Osteoblast (primary cell): Measurements from ENCODE around the gene NTNG1. TPM values are rescaled to one million over a fixed set of nuclear protein-coding genes. Genes with fewer than 3 reads are reported as not detected.

ENCODE experiments used
- DNase-seq: peaks from one replicate; pipeline ENCODE4 v3.0.0; 2011; ENCODE audit warnings: low spot score, mixed read lengths; ENCODE audit not compliant: insufficient read length; ENCODE audit errors: missing footprints
- H2AFZ ChIP-seq: 2 replicates; pipeline ENCODE4 v1.6.0; 2011; ENCODE audit warnings: mild to moderate bottlenecking, low read length
- H3K27ac ChIP-seq: 2 replicates; pipeline ENCODE4 v1.5.1; 2011; ENCODE audit warnings: mild to moderate bottlenecking, low read depth, low read length, moderate library complexity
- H3K27me3 ChIP-seq: 2 replicates; pipeline ENCODE4 v1.6.0; 2012; ENCODE audit warnings: mild to moderate bottlenecking, control low read depth, inconsistent platforms, low read length, moderate library complexity; ENCODE audit not compliant: insufficient read depth
- H3K36me3 ChIP-seq: 2 replicates; pipeline ENCODE4 v1.5.1; 2011; ENCODE audit warnings: mild to moderate bottlenecking, low read length, control low read depth, moderate library complexity; ENCODE audit not compliant: insufficient read depth
- H3K4me1 ChIP-seq: 2 replicates; pipeline ENCODE4 v1.5.1; 2011; ENCODE audit warnings: mild to moderate bottlenecking, low read length, control low read depth, moderate library complexity; ENCODE audit not compliant: insufficient read depth
- H3K4me2 ChIP-seq: 2 replicates; pipeline ENCODE4 v1.6.0; 2011; ENCODE audit warnings: mild to moderate bottlenecking, low read length; ENCODE audit not compliant: insufficient read depth
- H3K4me3 ChIP-seq: fragments of 200-600 bp; sonication (generic); 3 replicates; pipeline ENCODE4 v1.5.1; 2012; ENCODE audit warnings: mild to moderate bottlenecking, low read length, inconsistent platforms; ENCODE audit not compliant: insufficient read depth
- H3K79me2 ChIP-seq: 2 replicates; pipeline ENCODE4 v1.6.0; 2012; ENCODE audit warnings: mild to moderate bottlenecking, low read length, control low read depth, inconsistent platforms; ENCODE audit not compliant: insufficient read depth
- H3K9me3 ChIP-seq: 2 replicates; pipeline ENCODE4 v1.5.1; 2011; ENCODE audit warnings: low read depth, low read length, control low read depth
- H4K20me1 ChIP-seq: 2 replicates; pipeline ENCODE4 v1.6.0; 2012; ENCODE audit warnings: mild to moderate bottlenecking, low read length, control low read depth; ENCODE audit not compliant: insufficient read depth
- CTCF ChIP-seq: IDR thresholded peaks from 2 replicates; pipeline ENCODE4 v1.5.1; 2011; ENCODE audit warnings: mild to moderate bottlenecking, low read depth, low read length, moderate library complexity; ENCODE audit errors: extremely low read depth
- total RNA-seq: library from RNA; depleted of rRNA; stranded (reverse); fragments of >200 nt; gene quantifications from 2 replicates; pipeline ENCODE4 v1.2.3, GENCODE V29; 2012

Gene NTNG1
- total RNA-seq, 1 donor = 3.6 TPM

DNA sequence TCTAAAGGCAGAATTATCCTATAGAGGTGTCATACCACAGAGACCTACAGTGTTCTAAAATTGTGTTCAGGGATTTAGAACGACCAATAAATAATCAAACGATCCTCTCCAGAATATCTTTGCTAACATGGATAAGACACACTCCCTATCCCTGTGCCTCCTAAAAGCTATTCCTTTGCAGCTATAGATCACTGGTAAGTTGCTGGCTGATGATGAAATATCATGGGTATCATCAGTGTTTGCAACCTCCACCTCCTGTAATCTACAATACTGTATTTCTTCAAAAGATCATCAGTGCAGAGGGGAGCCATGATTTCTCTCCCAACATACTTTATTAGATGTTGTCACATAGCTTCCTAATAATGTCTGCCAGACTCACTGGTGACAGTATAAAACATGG, 201.9 kb downstream of the NTNG1 start:
- H2AFZ ChIP-seq = no peak overlapping the region
- no peak for DNase-seq
- H4K20me1 ChIP-seq = no peaks in the 10 kb centered on the region
- no peak overlapping the region for H3K4me2 ChIP-seq
- no peak for TF ChIP-seq CTCF
- no peak overlapping the region for H3K4me3 ChIP-seq
- H3K79me2 ChIP-seq = no peaks in the 10 kb centered on the region
- no peaks in the 10 kb centered on the region for H3K36me3 ChIP-seq
- H3K27ac ChIP-seq = no peak overlapping the region
- no peaks in the 10 kb centered on the region for H3K9me3 ChIP-seq
- no peaks in the 10 kb centered on the region for H3K4me1 ChIP-seq
- H3K27me3 ChIP-seq = no peaks in the 10 kb centered on the region

- Histone ChIP-seq H3K4me1 (no peaks in the 10 kb centered on the region), H4K20me1 (no peaks in the 10 kb centered on the region), H3K9me3 (no peaks in the 10 kb centered on the region), H2AFZ (no peak overlapping the region), H3K27me3 (no peaks in the 10 kb centered on the region), H3K4me2 (no peak overlapping the region), H3K27ac (no peak overlapping the region), H3K79me2 (no peaks in the 10 kb centered on the region), H3K4me3 (no peak overlapping the region), H3K36me3 (no peaks in the 10 kb centered on the region)
- no peak for TF ChIP-seq CTCF
- no peak for DNase-seq
These were observed 202.8 kb downstream of the NTNG1 start for GRCh38 chr1:107343601-107344000.

GRCh38 chr1:107344268-107344760, 203.5 kb downstream of the NTNG1 start:
- Histone ChIP-seq H3K4me1 (no peaks in the 10 kb centered on the region), H3K27ac (no peak overlapping the region), H3K27me3 (no peaks in the 10 kb centered on the region), H2AFZ (no peak overlapping the region), H3K9me3 (no peaks in the 10 kb centered on the region), H3K36me3 (no peaks in the 10 kb centered on the region), H4K20me1 (no peaks in the 10 kb centered on the region), H3K79me2 (no peaks in the 10 kb centered on the region), H3K4me2 (no peak overlapping the region), H3K4me3 (no peak overlapping the region)
- no peak for TF ChIP-seq CTCF
- DNase-seq = no peak

- H2AFZ ChIP-seq = no peak overlapping the region
These were observed 204.0 kb downstream of the NTNG1 start for GRCh38 chr1:107344836-107345235.

More at GRCh38 chr1:107344836-107345235, 204.0 kb downstream of the NTNG1 start:
- H3K4me3 ChIP-seq = no peak overlapping the region
- H3K36me3 ChIP-seq = no peaks in the 10 kb centered on the region
- H3K4me2 ChIP-seq = no peak overlapping the region
- TF ChIP-seq CTCF = no peak
- no peaks in the 10 kb centered on the region for H3K27me3 ChIP-seq
- no peak overlapping the region for H3K27ac ChIP-seq
- no peak for DNase-seq
- no peaks in the 10 kb centered on the region for H3K79me2 ChIP-seq
- no peaks in the 10 kb centered on the region for H3K9me3 ChIP-seq
- H4K20me1 ChIP-seq = no peaks in the 10 kb centered on the region
- H3K4me1 ChIP-seq = no peaks in the 10 kb centered on the region
